HepG2 (cell line): ENCODE measurements around the gene GNG12. TPM values are rescaled to one million over a fixed set of nuclear protein-coding genes. Genes with fewer than 3 reads are reported as not detected.
A peak's percentile ranks its signal among the peaks of the same experiment; 100 is the strongest.

ENCODE experiments used
- HMG20B ChIP-seq: conservative IDR thresholded peaks from 2 replicates; pipeline ENCODE4 v1.6.1; 2016; ENCODE audit warnings: missing genetic modification reagents, missing compliant biosample characterization
- KLF13 ChIP-seq: sonication (generic); formaldehyde crosslinking; IDR thresholded peaks from 2 replicates; pipeline ENCODE4 v1.4.0; 2020; ENCODE audit warnings: mild to moderate bottlenecking, missing genetic modification reagents
- MED8 ChIP-seq: sonication (generic); formaldehyde crosslinking; IDR thresholded peaks from 2 replicates; pipeline ENCODE4 v1.8.1; 2023; ENCODE audit warnings: mild to moderate bottlenecking, missing genetic modification reagents; ENCODE audit not compliant: insufficient replicate concordance
- RORA ChIP-seq: sonication (generic); formaldehyde crosslinking; IDR thresholded peaks from 2 replicates; pipeline ENCODE4 v1.5.0; 2020; ENCODE audit warnings: mild to moderate bottlenecking, missing genetic modification reagents, moderate library complexity
- SIN3A ChIP-seq: IDR thresholded peaks from 2 replicates; pipeline ENCODE4 v1.6.1; 2011; ENCODE audit warnings: low read depth, mild to moderate bottlenecking, control low read depth, low read length, borderline replicate concordance
- ZNF138 ChIP-seq: sonication (generic); formaldehyde crosslinking; IDR thresholded peaks from 2 replicates; pipeline ENCODE4 v1.5.0; 2020; ENCODE audit warnings: mild to moderate bottlenecking, low read depth, missing genetic modification reagents
- ZNF207 ChIP-seq: fragments of 450-650 bp; IDR thresholded peaks from 2 replicates; pipeline ENCODE4 v1.6.1; 2016; ENCODE audit warnings: antibody characterized with exemption, borderline replicate concordance
- ZNF367 ChIP-seq: sonication (generic); formaldehyde crosslinking; IDR thresholded peaks from 2 replicates; pipeline ENCODE4 v1.4.0; 2020; ENCODE audit warnings: missing genetic modification reagents, borderline replicate concordance
- ZNF382 ChIP-seq: sonication (generic); formaldehyde crosslinking; IDR thresholded peaks from 2 replicates; pipeline ENCODE4 v1.5.0; 2020; ENCODE audit warnings: missing genetic modification reagents, mild to moderate bottlenecking, borderline replicate concordance
- ZNF431 ChIP-seq: sonication (generic); formaldehyde crosslinking; IDR thresholded peaks from 2 replicates; pipeline ENCODE4 v1.9.0; 2022; ENCODE audit warnings: missing genetic modification reagents, low read depth, mild to moderate bottlenecking, borderline replicate concordance
- ZNF44 ChIP-seq: sonication (generic); formaldehyde crosslinking; IDR thresholded peaks from 2 replicates; pipeline ENCODE4 v1.5.1; 2020; ENCODE audit warnings: mild to moderate bottlenecking, missing genetic modification reagents
- ZNF530 ChIP-seq: sonication (generic); formaldehyde crosslinking; IDR thresholded peaks from 2 replicates; pipeline ENCODE4 v1.5.0; 2020; ENCODE audit warnings: low read depth, mild to moderate bottlenecking, missing genetic modification reagents
- ZNF781 ChIP-seq: sonication (generic); formaldehyde crosslinking; IDR thresholded peaks from 2 replicates; pipeline ENCODE4 v1.5.1; 2020; ENCODE audit warnings: borderline replicate concordance, mild to moderate bottlenecking, missing genetic modification reagents; ENCODE audit errors: not compliant biosample characterization
- polyA plus RNA-seq, 8 experiments: library from polyadenylated mRNA; depleted of rRNA in 3 of 8; stranded (reverse) in 7 of 8; unstranded in 1 of 8; fragments of >200 nt; fragmentation: Illumina TruSeq in 4 of 8; extraction: Trizol in 4 of 8; gene quantifications; 2 replicates each; pipeline versions ENCODE4 v1.2.1 to v1.2.3, GENCODE V29; 2011 to 2016; ENCODE audit warnings: low read depth in 4 of 8, missing spikeins in 1 of 8, mixed read lengths in 1 of 8; ENCODE audit not compliant: insufficient read depth in 1 of 8
- total RNA-seq, 5 experiments: library from RNA; depleted of rRNA; stranded (reverse); fragments of >200 nt; fragmentation: Illumina TruSeq; extraction: Trizol; gene quantifications; 2 replicates each; pipeline ENCODE4 v1.2.3, GENCODE V29; 2016; ENCODE audit warnings: low read depth in 1 of 5
- TF ChIP-seq, protein P1 (sequence below): sonication (generic); formaldehyde crosslinking; IDR thresholded peaks from 2 replicates; pipeline ENCODE4 v1.8.1; 2022; ENCODE audit warnings: mild to moderate bottlenecking, missing genetic modification reagents
- TF ChIP-seq, protein P2 (sequence below): sonication (generic); formaldehyde crosslinking; IDR thresholded peaks from 2 replicates; pipeline ENCODE4 v1.8.1; 2023; ENCODE audit warnings: mild to moderate bottlenecking, inconsistent platforms, moderate library complexity, missing genetic modification reagents, borderline replicate concordance
- TF ChIP-seq, protein P3 (sequence below): IDR thresholded peaks from 2 replicates; pipeline ENCODE4 v1.6.1; 2016; ENCODE audit warnings: mild to moderate bottlenecking
- TF ChIP-seq, protein P4 (sequence below): sonication (generic); formaldehyde crosslinking; IDR thresholded peaks from 2 replicates; pipeline ENCODE4 v1.4.0; 2020; ENCODE audit warnings: missing genetic modification reagents, borderline replicate concordance
- TF ChIP-seq, protein P5 (sequence below), 2 experiments: fragments of 450-650 bp in 1 of 2; sonication (generic) in 1 of 2; formaldehyde crosslinking; IDR thresholded peaks; 2 replicates each; pipeline versions ENCODE4 v1.5.0 to v1.8.0; 2020 to 2022; ENCODE audit warnings: mild to moderate bottlenecking in 1 of 2, missing genetic modification reagents in 1 of 2
- TF ChIP-seq, protein P6 (sequence below): sonication (generic); formaldehyde crosslinking; IDR thresholded peaks from 2 replicates; pipeline ENCODE4 v1.4.0; 2020; ENCODE audit warnings: missing genetic modification reagents, mild to moderate bottlenecking, borderline replicate concordance

GNG12 gene
- total and polyA plus RNA-seq, 2 of the 13 experiments (the other 11 are each of a cell fraction or from before 2014, with no cell fraction given) = 0.11 TPM

DNA sequence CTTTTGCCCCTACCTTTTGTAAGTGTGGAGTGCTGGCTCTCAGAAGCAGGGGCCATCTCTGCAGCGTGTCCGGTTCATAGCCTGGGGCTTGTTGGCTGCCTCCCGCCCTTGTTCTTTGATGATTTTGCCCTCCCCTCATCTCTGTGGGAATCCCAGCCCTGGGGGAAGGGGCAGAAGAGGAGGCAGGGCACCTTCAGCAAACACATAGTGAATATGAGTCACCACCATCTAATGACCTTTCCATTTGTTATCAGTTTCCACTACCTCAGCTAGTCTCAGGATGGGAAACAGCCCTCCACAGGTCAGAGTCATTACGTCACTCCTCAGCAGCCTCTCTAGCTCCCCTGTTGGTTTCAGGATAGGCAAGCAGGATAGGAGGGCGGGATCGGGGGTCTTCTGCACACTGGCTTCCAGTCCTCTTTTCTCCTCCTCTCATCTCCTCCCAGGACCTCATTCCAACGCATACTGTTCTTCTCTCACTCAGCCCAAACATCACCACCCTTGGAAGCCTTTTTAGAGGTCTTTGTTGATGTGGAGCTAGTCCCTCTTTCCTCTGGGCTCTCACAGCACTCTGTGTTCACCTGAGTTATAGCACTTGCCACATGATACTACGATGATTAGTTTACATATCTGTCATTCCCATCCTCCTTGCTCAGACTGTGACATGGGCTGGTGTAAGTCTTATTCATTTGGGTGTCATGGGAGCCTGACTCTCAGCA, 132.4 kb downstream of the GNG12 start (continued):
- TF ChIP-seq RORA (CRISPR knock-in tag) = no peak
- TF ChIP-seq SIN3A = no peak
- no peak for TF ChIP-seq ZNF431 (CRISPR knock-in tag)
- TF ChIP-seq ZNF367 (CRISPR knock-in tag) = no peak
- no peak for TF ChIP-seq ZNF44 (CRISPR knock-in tag)
- no peak for TF ChIP-seq MED8 (CRISPR knock-in tag)
- TF ChIP-seq, protein P1, sequence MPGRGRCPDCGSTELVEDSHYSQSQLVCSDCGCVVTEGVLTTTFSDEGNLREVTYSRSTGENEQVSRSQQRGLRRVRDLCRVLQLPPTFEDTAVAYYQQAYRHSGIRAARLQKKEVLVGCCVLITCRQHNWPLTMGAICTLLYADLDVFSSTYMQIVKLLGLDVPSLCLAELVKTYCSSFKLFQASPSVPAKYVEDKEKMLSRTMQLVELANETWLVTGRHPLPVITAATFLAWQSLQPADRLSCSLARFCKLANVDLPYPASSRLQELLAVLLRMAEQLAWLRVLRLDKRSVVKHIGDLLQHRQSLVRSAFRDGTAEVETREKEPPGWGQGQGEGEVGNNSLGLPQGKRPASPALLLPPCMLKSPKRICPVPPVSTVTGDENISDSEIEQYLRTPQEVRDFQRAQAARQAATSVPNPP (CRISPR knock-in tag) = no peak
- TF ChIP-seq ZNF382 (CRISPR knock-in tag) = no peak
- TF ChIP-seq HMG20B = peak; percentile 88
- TF ChIP-seq ZNF530 (CRISPR knock-in tag) = no peak
- no peak for TF ChIP-seq ZNF781 (CRISPR knock-in tag)
- TF ChIP-seq ZNF138 = no peak
- TF ChIP-seq, protein P2, sequence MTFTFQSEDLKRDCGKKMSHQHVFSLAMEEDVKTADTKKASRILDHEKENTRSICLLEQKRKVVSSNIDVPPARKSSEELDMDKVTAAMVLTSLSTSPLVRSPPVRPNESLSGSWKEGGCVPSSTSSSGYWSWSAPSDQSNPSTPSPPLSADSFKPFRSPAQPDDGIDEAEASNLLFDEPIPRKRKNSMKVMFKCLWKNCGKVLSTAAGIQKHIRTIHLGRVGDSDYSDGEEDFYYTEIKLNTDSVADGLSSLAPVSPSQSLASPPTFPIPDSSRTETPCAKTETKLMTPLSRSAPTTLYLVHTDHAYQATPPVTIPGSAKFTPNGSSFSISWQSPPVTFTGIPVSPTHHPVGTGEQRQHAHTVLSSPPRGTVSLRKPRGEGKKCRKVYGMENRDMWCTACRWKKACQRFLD (CRISPR knock-in tag) = no peak
- TF ChIP-seq, protein P3, sequence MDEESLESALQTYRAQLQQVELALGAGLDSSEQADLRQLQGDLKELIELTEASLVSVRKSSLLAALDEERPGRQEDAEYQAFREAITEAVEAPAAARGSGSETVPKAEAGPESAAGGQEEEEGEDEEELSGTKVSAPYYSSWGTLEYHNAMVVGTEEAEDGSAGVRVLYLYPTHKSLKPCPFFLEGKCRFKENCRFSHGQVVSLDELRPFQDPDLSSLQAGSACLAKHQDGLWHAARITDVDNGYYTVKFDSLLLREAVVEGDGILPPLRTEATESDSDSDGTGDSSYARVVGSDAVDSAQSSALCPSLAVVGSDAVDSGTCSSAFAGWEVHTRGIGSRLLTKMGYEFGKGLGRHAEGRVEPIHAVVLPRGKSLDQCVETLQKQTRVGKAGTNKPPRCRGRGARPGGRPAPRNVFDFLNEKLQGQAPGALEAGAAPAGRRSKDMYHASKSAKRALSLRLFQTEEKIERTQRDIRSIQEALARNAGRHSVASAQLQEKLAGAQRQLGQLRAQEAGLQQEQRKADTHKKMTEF (CRISPR knock-in tag) = peak; percentile 63
- TF ChIP-seq KLF13 = no peak
- TF ChIP-seq, protein P4, sequence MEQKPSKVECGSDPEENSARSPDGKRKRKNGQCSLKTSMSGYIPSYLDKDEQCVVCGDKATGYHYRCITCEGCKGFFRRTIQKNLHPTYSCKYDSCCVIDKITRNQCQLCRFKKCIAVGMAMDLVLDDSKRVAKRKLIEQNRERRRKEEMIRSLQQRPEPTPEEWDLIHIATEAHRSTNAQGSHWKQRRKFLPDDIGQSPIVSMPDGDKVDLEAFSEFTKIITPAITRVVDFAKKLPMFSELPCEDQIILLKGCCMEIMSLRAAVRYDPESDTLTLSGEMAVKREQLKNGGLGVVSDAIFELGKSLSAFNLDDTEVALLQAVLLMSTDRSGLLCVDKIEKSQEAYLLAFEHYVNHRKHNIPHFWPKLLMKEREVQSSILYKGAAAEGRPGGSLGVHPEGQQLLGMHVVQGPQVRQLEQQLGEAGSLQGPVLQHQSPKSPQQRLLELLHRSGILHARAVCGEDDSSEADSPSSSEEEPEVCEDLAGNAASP (CRISPR knock-in tag) = peak; percentile 71; the same call in 1 of the 2 replicates
- TF ChIP-seq, protein P5, sequence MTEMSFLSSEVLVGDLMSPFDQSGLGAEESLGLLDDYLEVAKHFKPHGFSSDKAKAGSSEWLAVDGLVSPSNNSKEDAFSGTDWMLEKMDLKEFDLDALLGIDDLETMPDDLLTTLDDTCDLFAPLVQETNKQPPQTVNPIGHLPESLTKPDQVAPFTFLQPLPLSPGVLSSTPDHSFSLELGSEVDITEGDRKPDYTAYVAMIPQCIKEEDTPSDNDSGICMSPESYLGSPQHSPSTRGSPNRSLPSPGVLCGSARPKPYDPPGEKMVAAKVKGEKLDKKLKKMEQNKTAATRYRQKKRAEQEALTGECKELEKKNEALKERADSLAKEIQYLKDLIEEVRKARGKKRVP (CRISPR knock-in tag; IDR thresholded peaks at IDR 0.05) = peak in 1 of 2 experiments; percentile 81; a peak in 2 of 4 replicates
- no peak for TF ChIP-seq ZNF207
- TF ChIP-seq, protein P6, sequence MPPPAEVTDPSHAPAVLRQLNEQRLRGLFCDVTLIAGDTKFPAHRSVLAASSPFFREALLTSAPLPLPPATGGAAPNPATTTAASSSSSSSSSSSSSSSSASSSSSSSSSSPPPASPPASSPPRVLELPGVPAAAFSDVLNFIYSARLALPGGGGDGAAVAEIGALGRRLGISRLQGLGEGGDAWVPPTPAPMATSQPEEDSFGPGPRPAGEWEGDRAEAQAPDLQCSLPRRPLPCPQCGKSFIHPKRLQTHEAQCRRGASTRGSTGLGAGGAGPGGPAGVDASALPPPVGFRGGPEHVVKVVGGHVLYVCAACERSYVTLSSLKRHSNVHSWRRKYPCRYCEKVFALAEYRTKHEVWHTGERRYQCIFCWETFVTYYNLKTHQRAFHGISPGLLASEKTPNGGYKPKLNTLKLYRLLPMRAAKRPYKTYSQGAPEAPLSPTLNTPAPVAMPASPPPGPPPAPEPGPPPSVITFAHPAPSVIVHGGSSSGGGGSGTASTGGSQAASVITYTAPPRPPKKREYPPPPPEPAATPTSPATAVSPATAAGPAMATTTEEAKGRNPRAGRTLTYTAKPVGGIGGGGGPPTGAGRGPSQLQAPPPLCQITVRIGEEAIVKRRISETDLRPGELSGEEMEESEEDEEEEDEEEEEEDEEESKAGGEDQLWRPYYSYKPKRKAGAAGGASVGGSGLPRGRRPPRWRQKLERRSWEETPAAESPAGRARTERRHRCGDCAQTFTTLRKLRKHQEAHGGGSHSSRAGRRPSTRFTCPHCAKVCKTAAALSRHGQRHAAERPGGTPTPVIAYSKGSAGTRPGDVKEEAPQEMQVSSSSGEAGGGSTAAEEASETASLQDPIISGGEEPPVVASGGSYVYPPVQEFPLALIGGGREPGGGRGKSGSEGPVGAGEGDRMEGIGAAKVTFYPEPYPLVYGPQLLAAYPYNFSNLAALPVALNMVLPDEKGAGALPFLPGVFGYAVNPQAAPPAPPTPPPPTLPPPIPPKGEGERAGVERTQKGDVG = no peak
